NB4 (cell line): Measurements from ENCODE around the gene AANAT.

Source experiments
- DNase-seq: peaks from one replicate; pipeline ENCODE4 v3.0.0; 2010; ENCODE audit warnings: low read depth
- H3K4me3 ChIP-seq: one replicate; pipeline ENCODE4 v1.5.1; 2011; ENCODE audit warnings: mild to moderate bottlenecking, low read depth, low read length, moderate library complexity
- CTCF ChIP-seq: IDR thresholded peaks from one replicate; pipeline ENCODE4 v1.5.1; 2012; ENCODE audit warnings: low read depth, low read length
- MAX ChIP-seq: IDR thresholded peaks from 2 replicates; pipeline ENCODE4 v1.6.1; 2011; ENCODE audit warnings: low read depth, low read length
- MYC ChIP-seq: IDR thresholded peaks from 2 replicates; pipeline ENCODE4 v1.6.1; 2011; ENCODE audit warnings: low read depth, low read length
- POLR2A ChIP-seq: IDR thresholded peaks from 2 replicates; pipeline ENCODE4 v1.6.1; 2011; ENCODE audit warnings: mild to moderate bottlenecking; ENCODE audit not compliant: insufficient read length; ENCODE audit errors: extremely low read depth

AANAT gene

GRCh38 chr17:76493505-76494167, 26.2 kb downstream of the AANAT start:
- H3K4me3 ChIP-seq = peak overlapping the region; percentile 11
- TF ChIP-seq MYC (no peak), MAX (no peak), CTCF (no peak), POLR2A (no peak)
- DNase-seq = no peak

GRCh38 chr17:76495663-76496400, 28.4 kb downstream of the AANAT start:
- H3K4me3 ChIP-seq = no peak overlapping the region
- TF ChIP-seq POLR2A = no peak
- no peak for TF ChIP-seq CTCF
- no peak for TF ChIP-seq MYC
- TF ChIP-seq MAX = no peak
- no peak for DNase-seq

- no peak for TF ChIP-seq MYC
- TF ChIP-seq MAX = no peak
- no peak for TF ChIP-seq POLR2A
- no peak for TF ChIP-seq CTCF
- no peak overlapping the region for H3K4me3 ChIP-seq
- DNase-seq = no peak
These were observed 29.1 kb downstream of the AANAT start for GRCh38 chr17:76496464-76496863.

- no peak for TF ChIP-seq CTCF
- TF ChIP-seq MAX = no peak
- no peak for TF ChIP-seq MYC
- no peak for TF ChIP-seq POLR2A
- H3K4me3 ChIP-seq = no peak overlapping the region
- no peak for DNase-seq
These were observed 30.2 kb downstream of the AANAT start for GRCh38 chr17:76497699-76497978.

- no peak overlapping the region for H3K4me3 ChIP-seq
- DNase-seq = no peak
These were observed 30.8 kb downstream of the AANAT start for GRCh38 chr17:76497979-76498875.

More at GRCh38 chr17:76497979-76498875, 30.8 kb downstream of the AANAT start:
- no peak for TF ChIP-seq MYC
- TF ChIP-seq POLR2A = no peak
- TF ChIP-seq CTCF = no peak
- TF ChIP-seq MAX = no peak
